HG02588 (cell line): Measurements from ENCODE around the gene STX17.

Source experiments
- ATAC-seq: cut with Tn5 transposase; IDR thresholded peaks from one replicate; pipeline ENCODE4 v1.9.1; 2021; ENCODE audit warnings: mild to moderate bottlenecking, moderate library complexity; ENCODE audit not compliant: unreplicated experiment

STX17 gene

GRCh38 chr9:99905833-99906402, 536 bp upstream of the STX17 start:
- no peak for ATAC-seq

- no peak for ATAC-seq
Measured at GRCh38 chr9:99907208-99907532, 716 bp downstream of the STX17 start.

- no peak for ATAC-seq
Measured at GRCh38 chr9:99911600-99911999, 5.1 kb downstream of the STX17 start.

GRCh38 chr9:99916650-99917049, 10.2 kb downstream of the STX17 start:
- ATAC-seq = no peak

- ATAC-seq = no peak
Measured at GRCh38 chr9:99918134-99918533, 11.7 kb downstream of the STX17 start.

- no peak for ATAC-seq
Measured at GRCh38 chr9:99919930-99920329, 13.5 kb downstream of the STX17 start.

- no peak for ATAC-seq
Measured at GRCh38 chr9:99921875-99922710, 15.6 kb downstream of the STX17 start.

GRCh38 chr9:99922711-99923030, 16.2 kb downstream of the STX17 start:
- no peak for ATAC-seq

- no peak for ATAC-seq
Measured at GRCh38 chr9:99925541-99925940, 19.1 kb downstream of the STX17 start.

- ATAC-seq = no peak
Measured at GRCh38 chr9:99929652-99930051, 23.2 kb downstream of the STX17 start.

- no peak for ATAC-seq
Measured at GRCh38 chr9:99931155-99931840, 24.8 kb downstream of the STX17 start.

GRCh38 chr9:99936947-99937587, 30.6 kb downstream of the STX17 start:
- ATAC-seq = no peak

GRCh38 chr9:99947395-99947794, 40.9 kb downstream of the STX17 start:
- no peak for ATAC-seq

GRCh38 chr9:99948482-99948881, 42.0 kb downstream of the STX17 start:
- no peak for ATAC-seq

- no peak for ATAC-seq
Measured at GRCh38 chr9:99948896-99949295, 42.4 kb downstream of the STX17 start.

- ATAC-seq = no peak
Measured at GRCh38 chr9:99953861-99954507, 47.5 kb downstream of the STX17 start.

- ATAC-seq = no peak
Measured at GRCh38 chr9:99954819-99955218, 48.4 kb downstream of the STX17 start.

- ATAC-seq = no peak
Measured at GRCh38 chr9:99955606-99956005, 49.2 kb downstream of the STX17 start.

GRCh38 chr9:99962680-99963261, 56.3 kb downstream of the STX17 start:
- no peak for ATAC-seq

- ATAC-seq = no peak
Measured at GRCh38 chr9:99964336-99964735, 57.9 kb downstream of the STX17 start.

GRCh38 chr9:99966001-99966400, 59.5 kb downstream of the STX17 start:
- no peak for ATAC-seq
